Measurements from ENCODE around the gene RPL27. TPM values are rescaled to one million over a fixed set of nuclear protein-coding genes. Genes with fewer than 3 reads are reported as not detected.
A peak's percentile ranks its signal among the peaks of the same experiment; 100 is the strongest.

RPL27 gene
- total and polyA plus RNA-seq, 2 of the 13 experiments (the other 11 are each of a cell fraction or from before 2014, with no cell fraction given) = 1,585 to 5,840 TPM

DNA sequence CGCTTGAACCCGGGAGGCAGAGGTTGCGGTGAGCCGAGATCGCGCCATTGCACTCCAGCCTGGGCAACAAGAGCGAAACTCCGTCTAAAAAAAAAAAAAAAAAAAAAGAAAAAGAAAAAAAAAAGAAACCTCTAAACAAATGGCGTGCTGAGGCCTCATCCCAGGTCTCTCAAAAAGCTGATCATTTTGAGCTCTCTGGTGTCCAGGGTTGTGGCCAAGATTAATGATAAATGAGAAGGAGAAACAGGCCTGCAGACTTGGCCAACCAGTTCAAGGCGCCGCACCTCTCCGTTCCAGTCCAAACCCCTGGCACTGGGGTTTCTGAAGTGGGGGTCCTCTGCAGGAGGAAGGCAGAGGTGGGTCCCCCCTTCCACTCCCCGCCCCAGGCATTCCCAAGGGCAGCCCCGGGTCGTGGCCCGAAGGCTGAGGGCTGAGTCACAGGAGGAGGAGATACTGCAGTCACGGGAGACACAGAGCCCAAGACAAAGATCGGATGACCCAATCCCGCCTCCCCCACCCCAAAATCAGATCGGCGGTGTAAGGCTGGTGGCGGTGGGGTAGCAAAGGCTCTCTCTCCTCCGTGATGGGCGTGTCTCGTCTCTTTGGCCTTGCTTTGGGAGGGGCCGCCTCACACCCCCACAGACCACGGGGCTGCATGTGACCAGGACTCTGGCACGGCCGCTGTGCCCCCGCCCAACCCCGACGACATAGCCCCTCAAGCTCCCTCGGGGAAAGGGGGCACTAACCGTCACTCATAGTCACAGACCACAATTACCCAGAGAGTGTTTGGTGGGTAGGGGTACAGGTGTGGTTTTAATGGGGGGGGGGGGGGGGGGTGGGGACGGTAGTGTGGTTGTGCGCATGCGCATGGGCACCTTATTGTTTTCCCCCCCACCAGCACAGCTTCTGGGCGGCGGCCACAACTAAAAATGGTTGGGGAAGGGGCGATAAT, 22.8 kb downstream of the RPL27 start (continued):
- TF ChIP-seq, protein P1, sequence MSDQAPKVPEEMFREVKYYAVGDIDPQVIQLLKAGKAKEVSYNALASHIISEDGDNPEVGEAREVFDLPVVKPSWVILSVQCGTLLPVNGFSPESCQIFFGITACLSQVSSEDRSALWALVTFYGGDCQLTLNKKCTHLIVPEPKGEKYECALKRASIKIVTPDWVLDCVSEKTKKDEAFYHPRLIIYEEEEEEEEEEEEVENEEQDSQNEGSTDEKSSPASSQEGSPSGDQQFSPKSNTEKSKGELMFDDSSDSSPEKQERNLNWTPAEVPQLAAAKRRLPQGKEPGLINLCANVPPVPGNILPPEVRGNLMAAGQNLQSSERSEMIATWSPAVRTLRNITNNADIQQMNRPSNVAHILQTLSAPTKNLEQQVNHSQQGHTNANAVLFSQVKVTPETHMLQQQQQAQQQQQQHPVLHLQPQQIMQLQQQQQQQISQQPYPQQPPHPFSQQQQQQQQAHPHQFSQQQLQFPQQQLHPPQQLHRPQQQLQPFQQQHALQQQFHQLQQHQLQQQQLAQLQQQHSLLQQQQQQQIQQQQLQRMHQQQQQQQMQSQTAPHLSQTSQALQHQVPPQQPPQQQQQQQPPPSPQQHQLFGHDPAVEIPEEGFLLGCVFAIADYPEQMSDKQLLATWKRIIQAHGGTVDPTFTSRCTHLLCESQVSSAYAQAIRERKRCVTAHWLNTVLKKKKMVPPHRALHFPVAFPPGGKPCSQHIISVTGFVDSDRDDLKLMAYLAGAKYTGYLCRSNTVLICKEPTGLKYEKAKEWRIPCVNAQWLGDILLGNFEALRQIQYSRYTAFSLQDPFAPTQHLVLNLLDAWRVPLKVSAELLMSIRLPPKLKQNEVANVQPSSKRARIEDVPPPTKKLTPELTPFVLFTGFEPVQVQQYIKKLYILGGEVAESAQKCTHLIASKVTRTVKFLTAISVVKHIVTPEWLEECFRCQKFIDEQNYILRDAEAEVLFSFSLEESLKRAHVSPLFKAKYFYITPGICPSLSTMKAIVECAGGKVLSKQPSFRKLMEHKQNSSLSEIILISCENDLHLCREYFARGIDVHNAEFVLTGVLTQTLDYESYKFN (CRISPR knock-in tag; conservative IDR thresholded peaks at IDR 0.05) = peak; percentile 6; the same call in 1 of the 2 replicates
- no peak for TF ChIP-seq CC2D1A (CRISPR knock-in tag; IDR thresholded peaks at IDR 0.05)
- TF ChIP-seq, protein P2, sequence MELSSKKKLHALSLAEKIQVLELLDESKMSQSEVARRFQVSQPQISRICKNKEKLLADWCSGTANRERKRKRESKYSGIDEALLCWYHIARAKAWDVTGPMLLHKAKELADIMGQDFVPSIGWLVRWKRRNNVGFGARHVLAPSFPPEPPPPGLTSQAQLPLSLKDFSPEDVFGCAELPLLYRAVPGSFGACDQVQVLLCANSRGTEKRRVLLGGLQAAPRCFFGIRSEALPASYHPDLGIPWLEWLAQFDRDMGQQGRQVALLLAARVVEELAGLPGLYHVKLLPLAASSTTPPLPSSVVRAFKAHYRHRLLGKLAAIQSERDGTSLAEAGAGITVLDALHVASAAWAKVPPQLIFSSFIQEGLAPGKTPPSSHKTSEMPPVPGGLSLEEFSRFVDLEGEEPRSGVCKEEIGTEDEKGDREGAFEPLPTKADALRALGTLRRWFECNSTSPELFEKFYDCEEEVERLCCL (CRISPR knock-in tag; IDR thresholded peaks at IDR 0.05; ENCODE audit: borderline replicate concordance) = no peak
- peak; percentile 61; the same call in 1 of the 2 replicates for TF ChIP-seq ZNF354B (CRISPR knock-in tag; IDR thresholded peaks at IDR 0.05)
- TF ChIP-seq GFI1 (CRISPR knock-in tag; IDR thresholded peaks at IDR 0.05; ENCODE audit: borderline replicate concordance) = no peak
- peak; percentile 35; the same call in 1 of the 2 replicates for TF ChIP-seq HMG20A (CRISPR knock-in tag; IDR thresholded peaks at IDR 0.05; ENCODE audit: borderline replicate concordance)
- peak; percentile 85 for TF ChIP-seq ZNF558 (CRISPR knock-in tag; IDR thresholded peaks at IDR 0.05; ENCODE audit: borderline replicate concordance)
- TF ChIP-seq SMC3 (IDR thresholded peaks at IDR 0.05; ENCODE audit: low read length) = no peak
- TF ChIP-seq, protein P3, sequence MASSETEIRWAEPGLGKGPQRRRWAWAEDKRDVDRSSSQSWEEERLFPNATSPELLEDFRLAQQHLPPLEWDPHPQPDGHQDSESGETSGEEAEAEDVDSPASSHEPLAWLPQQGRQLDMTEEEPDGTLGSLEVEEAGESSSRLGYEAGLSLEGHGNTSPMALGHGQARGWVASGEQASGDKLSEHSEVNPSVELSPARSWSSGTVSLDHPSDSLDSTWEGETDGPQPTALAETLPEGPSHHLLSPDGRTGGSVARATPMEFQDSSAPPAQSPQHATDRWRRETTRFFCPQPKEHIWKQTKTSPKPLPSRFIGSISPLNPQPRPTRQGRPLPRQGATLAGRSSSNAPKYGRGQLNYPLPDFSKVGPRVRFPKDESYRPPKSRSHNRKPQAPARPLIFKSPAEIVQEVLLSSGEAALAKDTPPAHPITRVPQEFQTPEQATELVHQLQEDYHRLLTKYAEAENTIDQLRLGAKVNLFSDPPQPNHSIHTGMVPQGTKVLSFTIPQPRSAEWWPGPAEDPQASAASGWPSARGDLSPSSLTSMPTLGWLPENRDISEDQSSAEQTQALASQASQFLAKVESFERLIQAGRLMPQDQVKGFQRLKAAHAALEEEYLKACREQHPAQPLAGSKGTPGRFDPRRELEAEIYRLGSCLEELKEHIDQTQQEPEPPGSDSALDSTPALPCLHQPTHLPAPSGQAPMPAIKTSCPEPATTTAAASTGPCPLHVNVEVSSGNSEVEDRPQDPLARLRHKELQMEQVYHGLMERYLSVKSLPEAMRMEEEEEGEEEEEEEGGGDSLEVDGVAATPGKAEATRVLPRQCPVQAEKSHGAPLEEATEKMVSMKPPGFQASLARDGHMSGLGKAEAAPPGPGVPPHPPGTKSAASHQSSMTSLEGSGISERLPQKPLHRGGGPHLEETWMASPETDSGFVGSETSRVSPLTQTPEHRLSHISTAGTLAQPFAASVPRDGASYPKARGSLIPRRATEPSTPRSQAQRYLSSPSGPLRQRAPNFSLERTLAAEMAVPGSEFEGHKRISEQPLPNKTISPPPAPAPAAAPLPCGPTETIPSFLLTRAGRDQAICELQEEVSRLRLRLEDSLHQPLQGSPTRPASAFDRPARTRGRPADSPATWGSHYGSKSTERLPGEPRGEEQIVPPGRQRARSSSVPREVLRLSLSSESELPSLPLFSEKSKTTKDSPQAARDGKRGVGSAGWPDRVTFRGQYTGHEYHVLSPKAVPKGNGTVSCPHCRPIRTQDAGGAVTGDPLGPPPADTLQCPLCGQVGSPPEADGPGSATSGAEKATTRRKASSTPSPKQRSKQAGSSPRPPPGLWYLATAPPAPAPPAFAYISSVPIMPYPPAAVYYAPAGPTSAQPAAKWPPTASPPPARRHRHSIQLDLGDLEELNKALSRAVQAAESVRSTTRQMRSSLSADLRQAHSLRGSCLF (CRISPR knock-in tag; IDR thresholded peaks at IDR 0.05; ENCODE audit: borderline replicate concordance) = no peak
- TF ChIP-seq, protein P4, sequence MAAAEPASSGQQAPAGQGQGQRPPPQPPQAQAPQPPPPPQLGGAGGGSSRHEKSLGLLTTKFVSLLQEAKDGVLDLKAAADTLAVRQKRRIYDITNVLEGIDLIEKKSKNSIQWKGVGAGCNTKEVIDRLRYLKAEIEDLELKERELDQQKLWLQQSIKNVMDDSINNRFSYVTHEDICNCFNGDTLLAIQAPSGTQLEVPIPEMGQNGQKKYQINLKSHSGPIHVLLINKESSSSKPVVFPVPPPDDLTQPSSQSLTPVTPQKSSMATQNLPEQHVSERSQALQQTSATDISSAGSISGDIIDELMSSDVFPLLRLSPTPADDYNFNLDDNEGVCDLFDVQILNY (CRISPR knock-in tag; conservative IDR thresholded peaks at IDR 0.05) = no peak
- TF ChIP-seq, protein P5, sequence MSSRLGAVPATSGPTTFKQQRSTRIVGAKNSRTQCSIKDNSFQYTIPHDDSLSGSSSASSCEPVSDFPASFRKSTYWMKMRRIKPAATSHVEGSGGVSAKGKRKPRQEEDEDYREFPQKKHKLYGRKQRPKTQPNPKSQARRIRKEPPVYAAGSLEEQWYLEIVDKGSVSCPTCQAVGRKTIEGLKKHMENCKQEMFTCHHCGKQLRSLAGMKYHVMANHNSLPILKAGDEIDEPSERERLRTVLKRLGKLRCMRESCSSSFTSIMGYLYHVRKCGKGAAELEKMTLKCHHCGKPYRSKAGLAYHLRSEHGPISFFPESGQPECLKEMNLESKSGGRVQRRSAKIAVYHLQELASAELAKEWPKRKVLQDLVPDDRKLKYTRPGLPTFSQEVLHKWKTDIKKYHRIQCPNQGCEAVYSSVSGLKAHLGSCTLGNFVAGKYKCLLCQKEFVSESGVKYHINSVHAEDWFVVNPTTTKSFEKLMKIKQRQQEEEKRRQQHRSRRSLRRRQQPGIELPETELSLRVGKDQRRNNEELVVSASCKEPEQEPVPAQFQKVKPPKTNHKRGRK (CRISPR knock-in tag; IDR thresholded peaks at IDR 0.05) = no peak; the same call in 1 of the 2 replicates
- TF ChIP-seq NFYC (CRISPR knock-in tag; IDR thresholded peaks at IDR 0.05) = no peak
- peak; percentile 47 to 53; a peak in 3 of 4 replicates for TF ChIP-seq POLR2A (IDR thresholded peaks at IDR 0.05; ENCODE audit: insufficient read depth in 1 of 2, low read depth in 2 of 2, low read length in 2 of 2)
- TF ChIP-seq TBP (CRISPR knock-in tag; IDR thresholded peaks at IDR 0.05) = no peak
- TF ChIP-seq CCDC6 (CRISPR knock-in tag; IDR thresholded peaks at IDR 0.05) = no peak
- no peak for TF ChIP-seq ZNF205 (CRISPR knock-in tag; IDR thresholded peaks at IDR 0.05)

All from HepG2 (cell line).